Astrocyte (in vitro differentiated cells and primary cell): ENCODE results near the gene CADM1. TPM values are rescaled to one million over a fixed set of nuclear protein-coding genes. Genes with fewer than 3 reads are reported as not detected.

Experiments used
- DNase-seq: peaks from one replicate; pipeline ENCODE4 v3.0.0-alpha.2; 2010; ENCODE audit warnings: low read depth
- FAIRE-seq: peaks from 2 replicates; lab custom pipeline; 2011; peaks lifted over from hg19 to GRCh38; lab: Jason Lieb, UNC
- H2AFZ ChIP-seq: 2 replicates; pipeline ENCODE4 v1.6.0; 2012; ENCODE audit warnings: low read depth, low read length, inconsistent platforms
- H3K27ac ChIP-seq: 2 replicates; pipeline ENCODE4 v1.5.1; 2011; ENCODE audit warnings: low read depth, low read length, inconsistent platforms
- H3K27me3 ChIP-seq: 2 replicates; pipeline ENCODE4 v1.6.0; 2011; ENCODE audit warnings: low read length, inconsistent platforms; ENCODE audit not compliant: insufficient read depth
- H3K36me3 ChIP-seq: 2 replicates; pipeline ENCODE4 v1.5.1; 2011; ENCODE audit warnings: low read length, inconsistent platforms; ENCODE audit not compliant: insufficient read depth
- H3K4me1 ChIP-seq: 2 replicates; pipeline ENCODE4 v1.5.1; 2011; ENCODE audit warnings: low read length, inconsistent platforms; ENCODE audit not compliant: insufficient read depth
- H3K4me2 ChIP-seq: 2 replicates; pipeline ENCODE4 v1.6.0; 2012; ENCODE audit warnings: low read length, inconsistent platforms
- H3K4me3 ChIP-seq: 2 replicates; pipeline ENCODE4 v1.5.1; 2011; ENCODE audit warnings: low read depth, mild to moderate bottlenecking, low read length, inconsistent platforms; ENCODE audit not compliant: insufficient read depth
- H3K79me2 ChIP-seq: 2 replicates; pipeline ENCODE4 v1.6.0; 2012; ENCODE audit warnings: mild to moderate bottlenecking, low read length, inconsistent platforms; ENCODE audit not compliant: insufficient read depth
- H3K9ac ChIP-seq: 2 replicates; pipeline ENCODE4 v1.6.0; 2012; ENCODE audit warnings: mild to moderate bottlenecking, low read length, inconsistent platforms
- H3K9me3 ChIP-seq: 2 replicates; pipeline ENCODE4 v1.5.1; 2012; ENCODE audit warnings: low read depth, mild to moderate bottlenecking, low read length, inconsistent platforms; ENCODE audit not compliant: insufficient read depth
- H4K20me1 ChIP-seq: 2 replicates; pipeline ENCODE4 v1.6.0; 2012; ENCODE audit warnings: low read length, inconsistent platforms; ENCODE audit not compliant: insufficient read depth
- H3K27ac Mint-ChIP-seq: one replicate; pipeline ENCODE4 v1.8.0; 2021; ENCODE audit warnings: mild to moderate bottlenecking, mixed read lengths; ENCODE audit not compliant: unreplicated experiment
- H3K27me3 Mint-ChIP-seq: one replicate; pipeline ENCODE4 v1.8.0; 2021; ENCODE audit warnings: low read depth, mixed read lengths; ENCODE audit not compliant: unreplicated experiment
- H3K36me3 Mint-ChIP-seq: one replicate; pipeline ENCODE4 v1.8.0; 2021; ENCODE audit warnings: low read depth, mixed read lengths; ENCODE audit not compliant: unreplicated experiment
- H3K4me1 Mint-ChIP-seq: one replicate; pipeline ENCODE4 v1.8.0; 2021; ENCODE audit warnings: low read depth, mixed read lengths; ENCODE audit not compliant: unreplicated experiment
- H3K4me3 Mint-ChIP-seq: one replicate; pipeline ENCODE4 v1.8.0; 2021; ENCODE audit warnings: mild to moderate bottlenecking, moderate library complexity, mixed read lengths; ENCODE audit not compliant: unreplicated experiment
- H3K9me3 Mint-ChIP-seq: one replicate; pipeline ENCODE4 v1.8.0; 2021; ENCODE audit warnings: mild to moderate bottlenecking, mixed read lengths; ENCODE audit not compliant: unreplicated experiment
- EZH2 ChIP-seq: IDR thresholded peaks from 2 replicates; pipeline ENCODE4 v1.6.1; 2012; ENCODE audit warnings: mild to moderate bottlenecking, low read length, inconsistent platforms; ENCODE audit not compliant: insufficient read depth
- total RNA-seq: library from RNA; stranded (reverse); gene quantifications from 2 replicates; pipeline ENCODE4 v1.2.1, GENCODE V29; 2021
- TF ChIP-seq, protein P1 (sequence below): IDR thresholded peaks from 2 replicates; pipeline ENCODE4 v1.5.1; 2011; ENCODE audit warnings: low read depth, mild to moderate bottlenecking, inconsistent platforms, low read length, moderate library complexity; ENCODE audit not compliant: insufficient read depth

The CADM1 gene
- total RNA-seq, 1 donor from 2014 or later, result 414 TPM

DNA sequence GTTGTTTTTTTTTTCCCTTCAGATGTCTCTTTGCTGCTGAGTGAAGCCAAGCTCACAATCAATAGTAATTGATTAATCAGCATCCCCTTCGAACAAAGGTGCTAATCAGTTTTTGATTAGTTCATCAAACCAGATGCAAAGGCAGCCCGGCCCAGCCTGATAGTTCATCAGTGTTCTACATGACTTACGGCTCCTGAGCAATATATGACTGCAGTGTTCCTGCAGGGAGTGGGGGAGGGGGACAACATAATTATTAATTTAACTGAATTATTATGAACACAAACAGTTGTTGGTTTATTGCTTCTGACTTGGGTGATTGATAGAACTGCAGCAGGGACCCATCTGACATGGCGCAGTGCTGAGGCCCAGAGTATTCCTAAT, 315.3 kb downstream of the CADM1 start:
- Histone ChIP-seq H3K4me2 (no peak overlapping the region), H3K9ac (no peak overlapping the region), H3K79me2 (no peaks in the 10 kb centered on the region), H3K36me3 (no peaks in the 10 kb centered on the region), H3K9me3 (no peaks in the 10 kb centered on the region), H3K27ac (no peak overlapping the region), H3K27me3 (no peaks in the 10 kb centered on the region), H3K4me1 (no peaks in the 10 kb centered on the region), H2AFZ (no peak overlapping the region), H4K20me1 (no peaks in the 10 kb centered on the region), H3K4me3 (no peak overlapping the region)
- Mint-ChIP-seq H3K36me3 (peaks cover 17% of the 10 kb centered on the region), H3K27ac (no peak overlapping the region), H3K4me1 (peaks cover 12% of the 10 kb centered on the region), H3K9me3 (no peaks in the 10 kb centered on the region), H3K27me3 (no peaks in the 10 kb centered on the region), H3K4me3 (no peak overlapping the region)
- no peak for FAIRE-seq
- DNase-seq, result no peak
- TF ChIP-seq EZH2, result no peak
- TF ChIP-seq, protein P1, sequence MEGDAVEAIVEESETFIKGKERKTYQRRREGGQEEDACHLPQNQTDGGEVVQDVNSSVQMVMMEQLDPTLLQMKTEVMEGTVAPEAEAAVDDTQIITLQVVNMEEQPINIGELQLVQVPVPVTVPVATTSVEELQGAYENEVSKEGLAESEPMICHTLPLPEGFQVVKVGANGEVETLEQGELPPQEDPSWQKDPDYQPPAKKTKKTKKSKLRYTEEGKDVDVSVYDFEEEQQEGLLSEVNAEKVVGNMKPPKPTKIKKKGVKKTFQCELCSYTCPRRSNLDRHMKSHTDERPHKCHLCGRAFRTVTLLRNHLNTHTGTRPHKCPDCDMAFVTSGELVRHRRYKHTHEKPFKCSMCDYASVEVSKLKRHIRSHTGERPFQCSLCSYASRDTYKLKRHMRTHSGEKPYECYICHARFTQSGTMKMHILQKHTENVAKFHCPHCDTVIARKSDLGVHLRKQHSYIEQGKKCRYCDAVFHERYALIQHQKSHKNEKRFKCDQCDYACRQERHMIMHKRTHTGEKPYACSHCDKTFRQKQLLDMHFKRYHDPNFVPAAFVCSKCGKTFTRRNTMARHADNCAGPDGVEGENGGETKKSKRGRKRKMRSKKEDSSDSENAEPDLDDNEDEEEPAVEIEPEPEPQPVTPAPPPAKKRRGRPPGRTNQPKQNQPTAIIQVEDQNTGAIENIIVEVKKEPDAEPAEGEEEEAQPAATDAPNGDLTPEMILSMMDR, result no peak

DNA sequence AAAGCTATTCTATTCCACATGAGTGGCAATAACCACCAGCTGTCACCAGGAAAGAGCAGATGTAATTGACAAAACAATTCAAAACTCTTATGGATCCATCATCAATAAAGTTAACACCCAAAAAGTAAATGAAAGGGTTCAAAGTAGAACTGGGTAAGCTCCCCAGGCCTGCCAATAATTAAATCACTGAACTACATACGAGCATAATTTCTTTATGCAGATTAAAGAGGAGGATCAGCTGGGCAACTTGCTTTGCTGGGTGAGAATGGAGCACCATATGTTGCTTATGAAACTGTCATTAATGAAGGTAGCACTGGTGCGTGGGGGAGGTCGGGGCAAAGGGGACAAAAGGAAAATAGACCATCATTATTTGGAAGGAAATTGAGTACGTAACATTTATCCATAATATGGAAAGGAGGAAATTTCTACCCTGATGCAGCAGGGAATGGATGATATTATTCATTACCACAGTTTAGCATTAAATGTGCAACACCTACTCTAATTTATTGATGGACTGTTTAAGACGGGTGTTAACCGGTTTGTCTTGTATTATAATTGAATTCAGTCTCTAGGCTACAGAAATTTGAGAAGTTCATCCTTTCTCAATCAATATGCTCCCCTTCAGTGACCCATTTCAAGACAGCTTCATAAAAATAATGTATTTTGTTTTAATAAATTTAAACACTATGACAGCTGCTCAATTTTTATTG, 315.9 kb downstream of the CADM1 start:
- Histone ChIP-seq H3K4me2 (no peak overlapping the region), H3K9me3 (no peaks in the 10 kb centered on the region), H3K27me3 (no peaks in the 10 kb centered on the region), H3K36me3 (no peaks in the 10 kb centered on the region), H3K79me2 (no peaks in the 10 kb centered on the region), H3K27ac (no peak overlapping the region), H2AFZ (no peak overlapping the region), H4K20me1 (no peaks in the 10 kb centered on the region), H3K9ac (no peak overlapping the region), H3K4me1 (no peaks in the 10 kb centered on the region), H3K4me3 (no peak overlapping the region)
- TF ChIP-seq EZH2, result no peak
- TF ChIP-seq, protein P1, result no peak
- DNase-seq (no peak), FAIRE-seq (no peak)
- Mint-ChIP-seq H3K27ac (no peak overlapping the region), H3K9me3 (no peaks in the 10 kb centered on the region), H3K36me3 (peaks cover 17% of the 10 kb centered on the region), H3K4me1 (peaks cover 9% of the 10 kb centered on the region), H3K27me3 (no peaks in the 10 kb centered on the region), H3K4me3 (no peak overlapping the region)

DNA sequence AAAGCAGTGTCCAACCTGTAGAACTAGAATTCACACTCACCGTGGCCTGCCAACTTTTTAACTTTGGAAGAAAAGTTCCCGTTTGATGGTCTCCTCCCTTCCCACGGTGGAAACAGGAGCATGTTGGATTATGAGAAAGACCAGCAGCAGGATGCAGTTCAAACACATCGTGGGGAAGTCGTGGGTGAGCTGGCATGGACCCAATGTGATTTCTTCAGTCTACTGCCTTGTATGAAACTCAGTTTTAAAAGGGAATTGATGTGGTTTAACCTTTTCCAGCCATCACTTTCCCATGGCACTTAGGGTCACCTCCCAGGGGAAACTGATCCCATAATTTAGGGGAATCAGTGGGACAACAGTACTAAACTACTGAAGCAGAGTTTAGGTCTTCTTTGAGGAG, 318.3 kb downstream of the CADM1 start:
- no peak overlapping the region for H3K4me3 Mint-ChIP-seq
- no peak overlapping the region for H3K4me2 ChIP-seq

More for the DNA sequence above, 318.3 kb downstream of the CADM1 start:
- no peaks in the 10 kb centered on the region for H3K36me3 ChIP-seq
- no peak overlapping the region for H3K27ac ChIP-seq
- no peaks in the 10 kb centered on the region for H3K9me3 ChIP-seq
- H3K36me3 Mint-ChIP-seq, result peaks cover 17% of the 10 kb centered on the region
- no peaks in the 10 kb centered on the region for H3K79me2 ChIP-seq
- no peaks in the 10 kb centered on the region for H3K4me1 ChIP-seq
- no peak overlapping the region for H3K9ac ChIP-seq
- DNase-seq, result no peak
- peaks cover 5% of the 10 kb centered on the region for H3K4me1 Mint-ChIP-seq
- H2AFZ ChIP-seq, result no peak overlapping the region
- H3K9me3 Mint-ChIP-seq, result no peaks in the 10 kb centered on the region
- TF ChIP-seq EZH2, result no peak
- TF ChIP-seq, protein P1, result no peak
- H3K27ac Mint-ChIP-seq, result no peak overlapping the region
- no peaks in the 10 kb centered on the region for H3K27me3 Mint-ChIP-seq
- no peaks in the 10 kb centered on the region for H3K27me3 ChIP-seq
- no peaks in the 10 kb centered on the region for H4K20me1 ChIP-seq
- H3K4me3 ChIP-seq, result no peak overlapping the region
- no peak for FAIRE-seq
